K562 (cell line): ENCODE measurements around the gene DZIP3. TPM values are rescaled to one million over a fixed set of nuclear protein-coding genes. Genes with fewer than 3 reads are reported as not detected.

ENCODE experiments used
- ARHGAP35 ChIP-seq: fragments of 450-650 bp; IDR thresholded peaks from 2 replicates; pipeline ENCODE4 v1.6.1; 2018; ENCODE audit not compliant: partially characterized antibody
- ARID2 ChIP-seq: fragments of 450-650 bp; IDR thresholded peaks from 2 replicates; pipeline ENCODE4 v1.6.1; 2017; ENCODE audit warnings: antibody characterized with exemption, mild to moderate bottlenecking
- CTCF ChIP-seq, 3 experiments: IDR thresholded peaks in 2 of 3; conservative IDR thresholded peaks in 1 of 3; 2 replicates each; pipeline ENCODE4 v1.5.1; 2011 to 2012; ENCODE audit warnings: low read length in 3 of 3, mild to moderate bottlenecking in 3 of 3, control low read depth in 2 of 3, improper control_type of control experiment in 1 of 3, inconsistent platforms in 1 of 3, low read depth in 1 of 3, mixed read lengths in 1 of 3, moderate library complexity in 1 of 3; ENCODE audit not compliant: insufficient read depth in 2 of 3
- GMEB1 ChIP-seq: fragments of 250-450 bp; sonication (Bioruptor Pico); IDR thresholded peaks from 2 replicates; pipeline ENCODE4 v1.4.0; 2020; ENCODE audit warnings: mild to moderate bottlenecking
- MBD1 ChIP-seq: fragments of 250-450 bp; sonication (Bioruptor Pico); IDR thresholded peaks from 2 replicates; pipeline ENCODE4 v1.8.0; 2022; ENCODE audit warnings: inconsistent platforms
- MTA3 ChIP-seq: fragments of 450-650 bp; formaldehyde crosslinking; IDR thresholded peaks from 2 replicates; pipeline ENCODE4 v1.6.1; 2017; ENCODE audit warnings: mild to moderate bottlenecking, borderline replicate concordance
- NFE2 ChIP-seq: IDR thresholded peaks from 2 replicates; pipeline ENCODE4 v1.6.1; 2014; ENCODE audit warnings: antibody characterized with exemption, low read depth
- PHTF2 ChIP-seq: fragments of 250-450 bp; sonication (Bioruptor Pico); IDR thresholded peaks from 2 replicates; pipeline ENCODE4 v1.5.0; 2021; ENCODE audit warnings: mild to moderate bottlenecking
- REST ChIP-seq, 2 experiments: fragments of 450-650 bp; formaldehyde crosslinking in 1 of 2; IDR thresholded peaks; 2 replicates each; pipeline versions ENCODE4 v1.4.0 to v1.6.1; 2014 to 2020; ENCODE audit warnings: mild to moderate bottlenecking in 2 of 2, borderline replicate concordance in 1 of 2, low read depth in 1 of 2
- SIN3A ChIP-seq, 2 experiments: fragments of 150-350 bp in 1 of 2; IDR thresholded peaks; 2 replicates each; pipeline ENCODE4 v1.6.1; 2011 to 2016; ENCODE audit warnings: borderline replicate concordance in 2 of 2, low read depth in 2 of 2, low read length in 2 of 2, mild to moderate bottlenecking in 2 of 2, moderate library complexity in 2 of 2; ENCODE audit not compliant: control insufficient read depth in 1 of 2
- YY1 ChIP-seq, 3 experiments: IDR thresholded peaks; 2 replicates each; pipeline ENCODE4 v1.6.1; 2011; ENCODE audit warnings: low read length in 2 of 3, mild to moderate bottlenecking in 2 of 3, moderate library complexity in 2 of 3, borderline replicate concordance in 1 of 3, control low read depth in 1 of 3, low read depth in 1 of 3; ENCODE audit not compliant: insufficient read depth in 3 of 3, insufficient replicate concordance in 2 of 3, control insufficient read depth in 1 of 3, insufficient read length in 1 of 3; ENCODE audit errors: extremely low read depth in 1 of 3
- ZNF589 ChIP-seq: fragments of 200-800 bp; sonication (Bioruptor generic); IDR thresholded peaks from 2 replicates; pipeline ENCODE4 v1.6.1; 2016; ENCODE audit warnings: low read depth, missing genetic modification characterization, missing compliant biosample characterization
- ZNF644 ChIP-seq: fragments of 200-800 bp; sonication (Bioruptor generic); IDR thresholded peaks from 2 replicates; pipeline ENCODE4 v1.6.1; 2016; ENCODE audit warnings: low read depth, missing genetic modification characterization, missing compliant biosample characterization
- polyA plus RNA-seq, 8 experiments: library from polyadenylated mRNA; depleted of rRNA in 4 of 8; stranded (reverse) in 5 of 8; unstranded in 3 of 8; fragments of >200 nt; fragmentation: Nextera tagmentation in 2 of 8; fragmentation: Illumina TruSeq in 1 of 8; extraction: Ambion mirVana in 2 of 8; extraction: Trizol in 1 of 8; gene quantifications; 2 replicates each; pipeline versions ENCODE4 v1.2.1 to v1.2.3, GENCODE V29; 2011 to 2014; ENCODE audit warnings: inconsistent platforms in 1 of 8, missing spikeins in 1 of 8
- total RNA-seq, 7 experiments: library from RNA; depleted of rRNA in 6 of 7; stranded (reverse); fragments of >200 nt in 6 of 7; fragmentation: Illumina TruSeq in 2 of 7; extraction: Trizol in 2 of 7; gene quantifications; 2 replicates each; pipeline versions ENCODE4 v1.2.1 to v1.2.3, GENCODE V29; 2011 to 2021; ENCODE audit warnings: low replicate concordance in 1 of 7

The DZIP3 gene
- total and polyA plus RNA-seq, 9 of the 15 experiments (the other 6 are each of a cell fraction or from before 2014, with no cell fraction given): 3.5 to 9.7 (median 5.7) TPM

- TF ChIP-seq REST (IDR thresholded peaks at IDR 0.05; ENCODE audit: borderline replicate concordance): peak; percentile 37; the same call in 1 of the 2 replicates
- TF ChIP-seq REST (CRISPR knock-in tag; IDR thresholded peaks at IDR 0.05; ENCODE audit: low read depth): no peak
- no peak for TF ChIP-seq SIN3A (IDR thresholded peaks at IDR 0.05; ENCODE audit: borderline replicate concordance in 2 of 2, control insufficient read depth in 1 of 2, low read depth in 2 of 2, low read length in 2 of 2)
- TF ChIP-seq ZNF589: no peak
- peak; percentile 26 to 86 (median 71); a peak in 4 of 6 replicates for TF ChIP-seq CTCF (IDR thresholded peaks at IDR 0.05 in 2 of 3, conservative IDR thresholded peaks at IDR 0.05 in 1 of 3; ENCODE audit: insufficient read depth in 2 of 3, low read depth in 1 of 3, low read length in 3 of 3)
- TF ChIP-seq ARHGAP35: no peak
- no peak for TF ChIP-seq GMEB1 (CRISPR knock-in tag)
- TF ChIP-seq ZNF644: no peak
- no peak for TF ChIP-seq ARID2
- TF ChIP-seq MTA3: no peak
- no peak for TF ChIP-seq PHTF2 (CRISPR knock-in tag)
- 0 out of 2 replicates have a peak, but pooled peaks have one; percentile 17 for TF ChIP-seq NFE2
- no peak for TF ChIP-seq MBD1 (CRISPR knock-in tag)
- no peak for TF ChIP-seq YY1 (IDR thresholded peaks at IDR 0.05; ENCODE audit: borderline replicate concordance in 1 of 3, control insufficient read depth in 1 of 3, extremely low read depth in 1 of 3, insufficient read depth in 3 of 3, insufficient read length in 1 of 3, insufficient replicate concordance in 2 of 3, low read depth in 1 of 3, low read length in 2 of 3)
Measured at GRCh38 chr3:108608750-108609149, 19.2 kb downstream of the DZIP3 start (continued).
